Measurements from ENCODE around the gene TPPP3. TPM values are rescaled to one million over a fixed set of nuclear protein-coding genes. Genes with fewer than 3 reads are reported as not detected.
"Not testable (repeated sequence)": the region's sequence is repeated elsewhere in the genome, so short reads cannot be mapped to it uniquely, and the experiment has no call there.

TPPP3 gene
- total RNA-seq, 1 donor from 2014 or later = 39.3 TPM

- Mint-ChIP-seq H3K4me3 (no peak overlapping the region), H3K27ac (no peak overlapping the region), H3K27me3 (peaks cover 20% of the 10 kb centered on the region), H3K36me3 (no peaks in the 10 kb centered on the region), H3K4me1 (ENCODE audit: unreplicated experiment) (peaks cover 13% of the 10 kb centered on the region), H3K9me3 (no peaks in the 10 kb centered on the region)
- DNase-seq (ENCODE audit: extremely low spot score, unreplicated experiment) = no peak
- no peak for TF ChIP-seq CTCF (conservative IDR thresholded peaks at IDR 0.05)
Observed at GRCh38 chr16:67364600-67365235, 28.6 kb downstream of the TPPP3 start.

- Mint-ChIP-seq H3K4me1 (ENCODE audit: unreplicated experiment) (peaks cover 18% of the 10 kb centered on the region), H3K9me3 (no peaks in the 10 kb centered on the region), H3K27me3 (peaks cover 30% of the 10 kb centered on the region), H3K4me3 (no peak overlapping the region), H3K27ac (no peak overlapping the region), H3K36me3 (no peaks in the 10 kb centered on the region)
- no peak for DNase-seq (ENCODE audit: extremely low spot score, unreplicated experiment)
- no peak for TF ChIP-seq CTCF (conservative IDR thresholded peaks at IDR 0.05)
Observed at GRCh38 chr16:67361038-67361437, 32.3 kb downstream of the TPPP3 start.

GRCh38 chr16:67359540-67360269 lies 33.6 kb downstream of the TPPP3 start:
- not testable (repeated sequence) for H3K36me3 Mint-ChIP-seq; H3K9me3 Mint-ChIP-seq; H3K4me3 Mint-ChIP-seq; DNase-seq (ENCODE audit: extremely low spot score, unreplicated experiment); H3K27ac Mint-ChIP-seq
- H3K27me3 Mint-ChIP-seq = peaks cover 30% of the 10 kb centered on the region
- peaks cover 13% of the 10 kb centered on the region for H3K4me1 Mint-ChIP-seq (ENCODE audit: unreplicated experiment)

- H3K36me3 Mint-ChIP-seq = no peaks in the 10 kb centered on the region
- H3K27ac Mint-ChIP-seq = no peak overlapping the region
- TF ChIP-seq CTCF (conservative IDR thresholded peaks at IDR 0.05) = no peak
- H3K4me1 Mint-ChIP-seq (ENCODE audit: unreplicated experiment) = peaks cover 5% of the 10 kb centered on the region
- H3K4me3 Mint-ChIP-seq = no peak overlapping the region
- no peak for DNase-seq (ENCODE audit: extremely low spot score, unreplicated experiment)
- peaks cover 25% of the 10 kb centered on the region for H3K27me3 Mint-ChIP-seq
- H3K9me3 Mint-ChIP-seq = no peaks in the 10 kb centered on the region
Observed at GRCh38 chr16:67357561-67357960, 35.7 kb downstream of the TPPP3 start.

- no peak for TF ChIP-seq CTCF (conservative IDR thresholded peaks at IDR 0.05)
- no peak for DNase-seq (ENCODE audit: extremely low spot score, unreplicated experiment)
- Mint-ChIP-seq H3K36me3 (no peaks in the 10 kb centered on the region), H3K27me3 (peaks cover 25% of the 10 kb centered on the region), H3K9me3 (no peaks in the 10 kb centered on the region), H3K4me3 (no peak overlapping the region), H3K27ac (no peak overlapping the region), H3K4me1 (ENCODE audit: unreplicated experiment) (peaks cover 5% of the 10 kb centered on the region)
Observed at GRCh38 chr16:67356396-67356795, 36.9 kb downstream of the TPPP3 start.

GRCh38 chr16:67352463-67352862 lies 40.8 kb downstream of the TPPP3 start:
- H3K36me3 Mint-ChIP-seq; H3K27ac Mint-ChIP-seq; DNase-seq (ENCODE audit: extremely low spot score, unreplicated experiment); H3K4me1 Mint-ChIP-seq (ENCODE audit: unreplicated experiment); H3K9me3 Mint-ChIP-seq; H3K4me3 Mint-ChIP-seq: not testable (repeated sequence)
- peaks cover 14% of the 10 kb centered on the region for H3K27me3 Mint-ChIP-seq

Data from type B pancreatic cell (in vitro differentiated cells).